Measurements from ENCODE around the gene DLL3.
"Not testable (repeated sequence)": the region's sequence is repeated elsewhere in the genome, so short reads cannot be mapped to it uniquely, and the experiment has no call there.

DLL3 gene, protein sequence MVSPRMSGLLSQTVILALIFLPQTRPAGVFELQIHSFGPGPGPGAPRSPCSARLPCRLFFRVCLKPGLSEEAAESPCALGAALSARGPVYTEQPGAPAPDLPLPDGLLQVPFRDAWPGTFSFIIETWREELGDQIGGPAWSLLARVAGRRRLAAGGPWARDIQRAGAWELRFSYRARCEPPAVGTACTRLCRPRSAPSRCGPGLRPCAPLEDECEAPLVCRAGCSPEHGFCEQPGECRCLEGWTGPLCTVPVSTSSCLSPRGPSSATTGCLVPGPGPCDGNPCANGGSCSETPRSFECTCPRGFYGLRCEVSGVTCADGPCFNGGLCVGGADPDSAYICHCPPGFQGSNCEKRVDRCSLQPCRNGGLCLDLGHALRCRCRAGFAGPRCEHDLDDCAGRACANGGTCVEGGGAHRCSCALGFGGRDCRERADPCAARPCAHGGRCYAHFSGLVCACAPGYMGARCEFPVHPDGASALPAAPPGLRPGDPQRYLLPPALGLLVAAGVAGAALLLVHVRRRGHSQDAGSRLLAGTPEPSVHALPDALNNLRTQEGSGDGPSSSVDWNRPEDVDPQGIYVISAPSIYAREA

GRCh38 chr19:39498798-39499642, at the start of gene DLL3:
Gene DLL3 (plus strand): TSS chr19:39498947. CDS start chr19:39498975, 28 bp downstream.
- Mint-ChIP-seq H3K36me3 (no peaks in the 10 kb centered on the region), H3K4me3 (peak within 1 kb of the TSS; percentile 65), H3K4me1 (peaks cover 36% of the 10 kb centered on the region), H3K9me3 (no peaks in the 10 kb centered on the region), H3K27ac (peak within 1 kb of the TSS; percentile 40), H3K27me3 (peaks cover 43% of the 10 kb centered on the region)
- ATAC-seq, result peak; percentile 49

DNA sequence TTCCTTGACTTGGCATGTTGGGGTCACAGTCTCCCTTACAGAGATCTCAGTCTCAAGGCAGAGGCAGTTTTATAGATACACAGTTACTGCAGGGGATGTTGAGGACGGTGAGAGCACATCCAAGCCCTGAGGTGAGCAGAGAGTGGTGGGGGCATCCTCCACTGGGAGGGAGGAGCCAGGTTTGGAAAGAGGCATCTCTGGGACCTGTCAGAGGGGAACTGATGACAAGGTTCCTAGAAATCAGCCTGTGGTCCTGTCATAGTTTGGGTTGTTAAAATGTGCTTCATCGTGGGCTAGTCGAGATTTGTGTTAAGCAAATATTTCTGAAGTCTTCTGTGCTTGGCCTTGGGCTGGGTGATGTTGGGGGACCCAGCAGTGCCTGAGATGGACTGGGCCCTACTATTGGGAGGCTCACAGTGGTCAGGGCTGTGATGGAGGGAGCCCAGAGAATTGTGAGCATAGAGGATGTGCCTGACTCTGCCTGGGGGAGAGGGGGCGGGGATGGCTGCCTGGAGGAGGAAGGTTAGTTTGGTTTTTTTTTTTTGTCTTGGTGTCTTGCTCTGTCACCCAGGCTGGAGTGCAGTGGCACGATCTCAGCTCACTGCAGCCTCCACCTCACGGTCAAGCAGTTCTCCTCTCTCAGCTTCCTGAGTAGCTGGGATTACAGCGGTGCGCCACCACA, 49.5 kb upstream of the DLL3 start:
- Mint-ChIP-seq H3K27ac (peak overlapping the region; percentile 98), H3K36me3 (peaks cover 54% of the 10 kb centered on the region), H3K27me3 (no peaks in the 10 kb centered on the region), H3K9me3 (no peaks in the 10 kb centered on the region), H3K4me1 (peaks cover 83% of the 10 kb centered on the region), H3K4me3 (peak overlapping the region; percentile 70)
- ATAC-seq, result no peak

GRCh38 chr19:39451257-39451656, 47.5 kb upstream of the DLL3 start:
- ATAC-seq, H3K9me3 Mint-ChIP-seq, H3K27me3 Mint-ChIP-seq, H3K4me3 Mint-ChIP-seq: not testable (repeated sequence)
- Mint-ChIP-seq H3K4me1 (peaks cover 74% of the 10 kb centered on the region), H3K36me3 (peaks cover 54% of the 10 kb centered on the region), H3K27ac (peak overlapping the region; percentile 71)

- Mint-ChIP-seq H3K4me3 (no peak overlapping the region), H3K27ac (no peak overlapping the region), H3K9me3 (no peaks in the 10 kb centered on the region), H3K4me1 (peaks cover 5% of the 10 kb centered on the region), H3K36me3 (peaks cover 59% of the 10 kb centered on the region), H3K27me3 (no peaks in the 10 kb centered on the region)
- no peak for ATAC-seq
Observed at GRCh38 chr19:39463403-39463802, 35.3 kb upstream of the DLL3 start.

DNA sequence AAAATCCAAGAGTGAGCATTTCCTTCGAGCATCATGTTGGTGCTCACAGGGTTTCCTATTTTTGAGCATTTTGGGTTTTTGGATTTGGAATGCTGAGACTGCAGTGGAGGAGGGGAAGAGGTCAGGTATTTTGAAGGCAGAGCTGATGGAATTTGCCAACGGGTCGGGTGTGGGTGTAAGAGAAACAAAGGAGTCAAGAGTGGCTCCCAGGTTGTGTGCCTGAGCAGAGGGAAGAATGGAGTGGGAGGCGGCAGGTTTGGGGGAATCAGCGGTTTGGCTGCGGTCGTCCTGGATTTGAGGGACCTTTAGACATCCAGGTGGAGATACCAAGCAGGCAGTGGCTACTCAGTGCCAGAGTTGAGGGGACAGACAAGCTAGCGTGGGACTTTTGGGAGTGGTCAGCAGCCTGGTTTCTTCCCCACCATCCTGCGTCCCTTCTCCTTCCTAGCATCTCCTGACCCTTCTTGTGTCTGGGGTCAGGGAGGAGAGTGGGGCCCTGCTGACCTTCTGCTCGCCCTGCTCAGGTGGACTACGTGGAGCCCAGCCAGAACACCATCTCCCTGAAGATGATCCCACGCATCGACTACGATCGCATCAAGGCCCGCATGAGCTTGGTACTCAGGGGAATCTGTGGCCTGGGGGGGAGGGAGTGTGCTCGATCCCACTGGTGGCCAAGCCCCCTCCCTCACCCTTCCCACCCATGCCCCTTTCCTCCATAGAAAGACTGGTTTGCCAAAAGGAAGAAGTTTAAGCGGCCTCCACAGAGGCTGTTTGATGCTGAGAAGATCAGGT, 32.6 kb upstream of the DLL3 start:
- Mint-ChIP-seq H3K27ac (no peak overlapping the region), H3K4me3 (no peak overlapping the region)

DNA sequence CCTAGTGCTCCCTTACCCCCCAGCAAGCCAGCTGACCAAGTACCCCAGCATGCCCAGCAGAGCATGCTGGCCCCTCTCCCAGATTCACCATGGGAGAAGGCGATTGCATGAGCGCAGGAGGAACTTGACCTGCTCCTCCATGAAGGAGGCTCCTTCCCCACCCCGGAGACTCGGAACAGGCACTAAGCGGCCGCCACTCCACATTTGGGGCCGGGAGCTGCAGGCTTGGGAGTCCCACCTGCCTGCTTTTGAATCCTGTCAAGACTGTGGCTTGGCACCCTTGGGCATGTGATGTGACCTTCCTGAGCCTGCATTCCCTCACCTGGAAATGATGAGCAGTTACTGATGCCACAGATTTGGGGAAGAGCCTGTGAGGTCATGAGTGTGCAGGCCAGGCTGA, 30.8 kb upstream of the DLL3 start:
- Mint-ChIP-seq H3K27me3 (no peaks in the 10 kb centered on the region), H3K4me1 (peaks cover 19% of the 10 kb centered on the region), H3K4me3 (no peak overlapping the region), H3K36me3 (peaks cover 76% of the 10 kb centered on the region), H3K27ac (no peak overlapping the region), H3K9me3 (no peaks in the 10 kb centered on the region)
- ATAC-seq, result no peak

More for the DNA sequence above, 32.6 kb upstream of the DLL3 start:
- Mint-ChIP-seq H3K27me3 (no peaks in the 10 kb centered on the region), H3K36me3 (peaks cover 67% of the 10 kb centered on the region), H3K4me1 (peaks cover 9% of the 10 kb centered on the region), H3K9me3 (no peaks in the 10 kb centered on the region)
- no peak for ATAC-seq

- Mint-ChIP-seq H3K36me3 (peaks cover 80% of the 10 kb centered on the region), H3K27me3 (no peaks in the 10 kb centered on the region), H3K4me1 (peaks cover 19% of the 10 kb centered on the region), H3K4me3 (no peak overlapping the region), H3K27ac (no peak overlapping the region), H3K9me3 (no peaks in the 10 kb centered on the region)
- no peak for ATAC-seq
Observed at GRCh38 chr19:39469036-39469435, 29.7 kb upstream of the DLL3 start.

DNA sequence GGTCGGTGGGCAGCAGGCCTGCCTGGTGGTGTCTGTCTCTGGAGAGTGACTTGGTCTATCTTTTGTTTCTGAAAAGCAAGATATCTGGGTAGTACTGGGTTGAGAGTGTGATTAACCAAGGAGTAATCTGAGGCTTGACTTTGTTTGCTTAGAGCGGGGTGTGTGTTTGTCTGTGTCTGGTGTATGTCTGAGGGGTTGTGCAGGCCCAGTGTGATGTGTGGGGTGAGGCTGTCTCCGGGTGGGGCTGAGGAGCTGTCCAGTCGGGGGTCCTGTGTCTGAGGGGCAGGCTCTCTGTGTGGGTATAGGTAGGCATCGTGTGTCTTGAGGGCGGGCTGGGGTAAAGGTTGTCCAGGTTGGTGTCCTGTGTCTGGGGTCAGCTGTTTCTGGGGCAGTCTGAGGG, 29.2 kb upstream of the DLL3 start:
- Mint-ChIP-seq H3K4me1 (peaks cover 19% of the 10 kb centered on the region), H3K9me3 (no peaks in the 10 kb centered on the region), H3K27me3 (no peaks in the 10 kb centered on the region), H3K4me3 (no peak overlapping the region), H3K27ac (no peak overlapping the region), H3K36me3 (peaks cover 85% of the 10 kb centered on the region)
- no peak for ATAC-seq

DNA sequence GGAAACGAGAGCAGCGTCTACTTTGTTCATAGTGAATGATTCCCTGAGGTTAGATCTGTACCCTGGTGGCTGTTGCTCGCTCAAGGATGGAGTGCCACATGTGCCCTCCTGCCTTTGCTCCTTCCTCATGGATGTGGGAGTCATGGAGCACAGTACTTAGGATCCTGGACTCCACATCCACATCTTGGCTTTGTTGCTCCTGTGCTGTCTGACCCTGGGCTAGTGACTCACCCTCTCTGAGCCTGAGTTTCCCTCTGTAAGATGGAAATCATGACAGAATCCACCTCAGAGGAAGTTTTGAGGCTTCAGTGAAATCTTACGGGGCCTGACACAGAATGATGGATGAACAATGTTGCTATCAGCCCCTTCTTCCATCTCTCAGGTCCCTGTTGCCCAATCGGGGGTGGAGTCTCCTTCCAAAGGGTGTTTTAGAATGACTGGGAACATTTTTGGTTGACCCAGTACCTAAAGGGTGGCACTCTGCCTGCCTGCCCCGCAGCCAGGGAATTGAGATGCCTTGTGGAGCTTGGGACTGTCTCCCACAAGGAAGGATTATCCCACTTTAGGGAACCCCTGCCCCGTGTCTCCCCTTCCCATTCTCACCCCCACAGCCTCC, 27.9 kb upstream of the DLL3 start:
- no peak for ATAC-seq
- no peak overlapping the region for H3K27ac Mint-ChIP-seq
- H3K4me3 Mint-ChIP-seq, result no peak overlapping the region
- H3K9me3 Mint-ChIP-seq, result no peaks in the 10 kb centered on the region
- H3K4me1 Mint-ChIP-seq, result peaks cover 19% of the 10 kb centered on the region
- H3K27me3 Mint-ChIP-seq, result no peaks in the 10 kb centered on the region
- H3K36me3 Mint-ChIP-seq, result peaks cover 86% of the 10 kb centered on the region

- Mint-ChIP-seq H3K4me1 (peaks cover 19% of the 10 kb centered on the region), H3K4me3 (no peak overlapping the region), H3K36me3 (peaks cover 88% of the 10 kb centered on the region), H3K27me3 (no peaks in the 10 kb centered on the region), H3K9me3 (no peaks in the 10 kb centered on the region), H3K27ac (peak overlapping the region; percentile 18)
- ATAC-seq, result no peak
Observed at GRCh38 chr19:39471756-39472536, 26.8 kb upstream of the DLL3 start.

DNA sequence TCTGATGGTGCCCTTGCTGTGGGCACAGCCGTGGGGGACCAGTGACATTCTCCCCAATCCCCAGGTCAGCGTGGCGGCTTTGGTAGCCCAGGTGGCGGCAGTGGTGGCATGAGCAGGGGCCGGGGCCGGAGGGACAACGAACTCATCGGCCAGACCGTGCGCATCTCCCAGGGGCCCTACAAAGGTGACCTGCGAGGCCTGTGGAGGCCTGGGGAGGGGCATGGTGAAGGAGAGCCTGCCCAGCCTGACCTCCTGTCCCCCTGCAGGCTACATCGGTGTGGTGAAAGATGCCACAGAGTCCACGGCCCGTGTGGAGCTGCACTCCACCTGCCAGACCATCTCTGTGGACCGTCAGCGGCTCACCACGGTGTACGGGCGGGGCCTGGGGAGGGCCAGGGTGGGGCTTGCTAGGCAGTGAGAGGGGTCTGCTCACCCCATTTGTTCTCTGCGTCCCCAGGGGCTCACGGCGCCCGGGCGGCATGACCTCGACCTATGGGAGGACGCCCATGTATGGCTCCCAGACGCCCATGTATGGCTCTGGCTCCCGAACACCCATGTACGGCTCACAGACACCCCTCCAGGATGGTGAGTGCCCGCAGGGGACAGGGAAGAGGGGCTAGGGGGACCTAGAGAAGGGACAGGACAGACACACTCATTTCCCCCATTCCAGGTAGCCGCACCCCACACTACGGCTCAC, 25.9 kb upstream of the DLL3 start:
- H3K27me3 Mint-ChIP-seq, result no peaks in the 10 kb centered on the region

DNA sequence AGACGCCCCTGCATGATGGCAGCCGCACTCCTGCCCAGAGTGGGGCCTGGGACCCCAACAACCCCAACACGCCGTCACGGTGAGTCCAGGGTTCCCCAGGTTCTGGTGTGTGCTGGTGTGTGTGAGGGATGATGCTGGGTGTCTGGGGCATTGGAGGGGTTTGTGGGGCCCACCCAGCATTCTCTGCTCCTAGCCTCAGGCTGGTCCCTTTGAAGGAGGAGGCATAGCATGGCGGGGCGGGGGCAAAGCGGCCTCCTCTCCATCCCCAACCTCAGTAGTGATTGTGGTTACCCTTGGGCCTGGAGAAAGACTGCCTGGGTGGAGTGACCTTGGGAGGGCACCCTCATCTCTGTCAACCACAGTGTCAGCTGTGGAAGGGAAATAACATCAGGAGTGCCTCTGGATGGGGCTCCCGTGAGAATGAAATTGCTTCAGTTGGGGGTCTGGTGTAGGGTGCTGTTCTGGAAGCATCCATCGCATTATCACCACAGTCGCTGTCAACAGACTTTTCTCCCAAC, 25.2 kb upstream of the DLL3 start:
- no peak overlapping the region for H3K4me3 Mint-ChIP-seq
- no peak for ATAC-seq

More for the DNA sequence above, 25.9 kb upstream of the DLL3 start:
- Mint-ChIP-seq H3K4me1 (peaks cover 19% of the 10 kb centered on the region), H3K36me3 (peaks cover 86% of the 10 kb centered on the region), H3K9me3 (no peaks in the 10 kb centered on the region), H3K4me3 (no peak overlapping the region), H3K27ac (no peak overlapping the region)
- no peak for ATAC-seq

DNA sequence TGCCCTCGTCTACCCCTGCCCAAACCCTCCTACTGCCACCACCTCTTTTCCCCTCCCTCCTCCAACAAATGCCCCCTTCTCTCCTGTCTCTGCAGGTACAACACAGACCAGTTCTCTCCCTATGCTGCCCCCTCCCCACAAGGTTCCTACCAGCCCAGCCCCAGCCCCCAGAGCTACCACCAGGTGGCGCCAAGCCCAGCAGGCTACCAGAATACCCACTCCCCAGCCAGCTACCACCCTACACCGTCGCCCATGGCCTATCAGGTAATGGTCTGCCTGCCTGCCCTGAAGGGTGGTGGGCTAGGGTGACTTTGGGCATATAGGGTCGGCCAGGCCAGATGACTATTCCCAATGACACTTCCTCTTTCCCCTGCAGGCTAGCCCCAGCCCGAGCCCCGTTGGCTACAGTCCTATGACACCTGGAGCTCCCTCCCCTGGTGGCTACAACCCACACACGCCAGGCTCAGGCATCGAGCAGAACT, 24.6 kb upstream of the DLL3 start:
- H3K4me3 Mint-ChIP-seq, result no peak overlapping the region
- peaks cover 73% of the 10 kb centered on the region for H3K36me3 Mint-ChIP-seq
- no peaks in the 10 kb centered on the region for H3K27me3 Mint-ChIP-seq
- H3K9me3 Mint-ChIP-seq, result no peaks in the 10 kb centered on the region
- peaks cover 17% of the 10 kb centered on the region for H3K4me1 Mint-ChIP-seq
- no peak overlapping the region for H3K27ac Mint-ChIP-seq
- ATAC-seq, result peak; percentile 79

More for the DNA sequence above, 25.2 kb upstream of the DLL3 start:
- Mint-ChIP-seq H3K9me3 (no peaks in the 10 kb centered on the region), H3K27ac (no peak overlapping the region), H3K4me1 (peaks cover 19% of the 10 kb centered on the region), H3K36me3 (peaks cover 80% of the 10 kb centered on the region), H3K27me3 (no peaks in the 10 kb centered on the region)

All from stimulated activated memory B cell treated with anti-CD40 and anti-IgM and Interleukin-4, amounts not matched to agents 10 μg/mL and 1 μg/mL and 100 μg/mL, for 72 hours (primary cell).